Neural progenitor cell (in vitro differentiated cells): ENCODE data around the gene TNFSF8.

Experiments
- EZH2 ChIP-seq: fragments of 200-600 bp; sonication (generic); IDR thresholded peaks from 2 replicates; pipeline ENCODE4 v1.6.1; 2017; ENCODE audit warnings: antibody characterized with exemption, mild to moderate bottlenecking, moderate library complexity
- TF ChIP-seq, protein P1 (sequence below): fragments of 200-600 bp; sonication (generic); IDR thresholded peaks from 2 replicates; pipeline ENCODE4 v1.5.1; 2017; ENCODE audit warnings: antibody characterized with exemption, mild to moderate bottlenecking

DNA sequence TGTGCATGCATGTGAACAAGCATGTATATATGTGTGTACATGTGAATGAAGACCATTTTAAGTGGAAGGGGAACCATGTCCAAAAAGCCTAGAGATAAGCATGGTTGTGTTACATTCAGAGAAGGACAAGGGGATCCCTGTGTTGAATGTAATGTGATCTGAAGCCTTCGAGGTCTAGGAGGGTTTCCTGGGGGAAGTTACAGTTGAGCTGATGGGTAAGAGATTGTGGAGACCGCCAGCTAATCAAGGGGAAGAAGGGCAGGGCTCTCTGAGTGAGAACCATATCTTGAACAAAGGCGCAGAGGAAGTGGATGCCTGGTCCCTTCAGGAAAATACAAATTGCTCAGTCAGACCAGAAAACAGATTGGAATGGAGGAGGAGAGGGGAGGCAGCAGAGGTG is 79.1 kb downstream of the TNFSF8 start:
- TF ChIP-seq, protein P1, sequence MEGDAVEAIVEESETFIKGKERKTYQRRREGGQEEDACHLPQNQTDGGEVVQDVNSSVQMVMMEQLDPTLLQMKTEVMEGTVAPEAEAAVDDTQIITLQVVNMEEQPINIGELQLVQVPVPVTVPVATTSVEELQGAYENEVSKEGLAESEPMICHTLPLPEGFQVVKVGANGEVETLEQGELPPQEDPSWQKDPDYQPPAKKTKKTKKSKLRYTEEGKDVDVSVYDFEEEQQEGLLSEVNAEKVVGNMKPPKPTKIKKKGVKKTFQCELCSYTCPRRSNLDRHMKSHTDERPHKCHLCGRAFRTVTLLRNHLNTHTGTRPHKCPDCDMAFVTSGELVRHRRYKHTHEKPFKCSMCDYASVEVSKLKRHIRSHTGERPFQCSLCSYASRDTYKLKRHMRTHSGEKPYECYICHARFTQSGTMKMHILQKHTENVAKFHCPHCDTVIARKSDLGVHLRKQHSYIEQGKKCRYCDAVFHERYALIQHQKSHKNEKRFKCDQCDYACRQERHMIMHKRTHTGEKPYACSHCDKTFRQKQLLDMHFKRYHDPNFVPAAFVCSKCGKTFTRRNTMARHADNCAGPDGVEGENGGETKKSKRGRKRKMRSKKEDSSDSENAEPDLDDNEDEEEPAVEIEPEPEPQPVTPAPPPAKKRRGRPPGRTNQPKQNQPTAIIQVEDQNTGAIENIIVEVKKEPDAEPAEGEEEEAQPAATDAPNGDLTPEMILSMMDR, result no peak
- TF ChIP-seq EZH2, result no peak
